Measurements from ENCODE around the gene ZNF516.
A peak's percentile ranks its signal among the peaks of the same experiment; 100 is the strongest.

GRCh38 chr18:76464281-76465259 lies 30.5 kb downstream of the ZNF516 start:
- TF ChIP-seq, protein P1, sequence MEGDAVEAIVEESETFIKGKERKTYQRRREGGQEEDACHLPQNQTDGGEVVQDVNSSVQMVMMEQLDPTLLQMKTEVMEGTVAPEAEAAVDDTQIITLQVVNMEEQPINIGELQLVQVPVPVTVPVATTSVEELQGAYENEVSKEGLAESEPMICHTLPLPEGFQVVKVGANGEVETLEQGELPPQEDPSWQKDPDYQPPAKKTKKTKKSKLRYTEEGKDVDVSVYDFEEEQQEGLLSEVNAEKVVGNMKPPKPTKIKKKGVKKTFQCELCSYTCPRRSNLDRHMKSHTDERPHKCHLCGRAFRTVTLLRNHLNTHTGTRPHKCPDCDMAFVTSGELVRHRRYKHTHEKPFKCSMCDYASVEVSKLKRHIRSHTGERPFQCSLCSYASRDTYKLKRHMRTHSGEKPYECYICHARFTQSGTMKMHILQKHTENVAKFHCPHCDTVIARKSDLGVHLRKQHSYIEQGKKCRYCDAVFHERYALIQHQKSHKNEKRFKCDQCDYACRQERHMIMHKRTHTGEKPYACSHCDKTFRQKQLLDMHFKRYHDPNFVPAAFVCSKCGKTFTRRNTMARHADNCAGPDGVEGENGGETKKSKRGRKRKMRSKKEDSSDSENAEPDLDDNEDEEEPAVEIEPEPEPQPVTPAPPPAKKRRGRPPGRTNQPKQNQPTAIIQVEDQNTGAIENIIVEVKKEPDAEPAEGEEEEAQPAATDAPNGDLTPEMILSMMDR (IDR thresholded peaks at IDR 0.05), result no peak
- peak; percentile 10 for TF ChIP-seq POLR2A (IDR thresholded peaks at IDR 0.05)
- no peak for TF ChIP-seq EP300 (IDR thresholded peaks at IDR 0.05)
